ENCODE measurements around the gene CD40.
A peak's percentile ranks its signal among the peaks of the same experiment; 100 is the strongest.

CD40 gene

GRCh38 chr20:46148313-46149208 lies 30.4 kb downstream of the CD40 start:
- DNase-seq (ENCODE audit: low spot score): no peak

- no peak for DNase-seq (ENCODE audit: low spot score)
These were observed 32.8 kb downstream of the CD40 start for GRCh38 chr20:46150943-46151342.

- DNase-seq (ENCODE audit: low spot score): peak; percentile 22
These were observed 33.8 kb downstream of the CD40 start for GRCh38 chr20:46151936-46152335.

- DNase-seq (ENCODE audit: low spot score): no peak
These were observed 34.9 kb downstream of the CD40 start for GRCh38 chr20:46152824-46153586.

- no peak for DNase-seq (ENCODE audit: low spot score)
These were observed 36.2 kb downstream of the CD40 start for GRCh38 chr20:46154305-46154704.

GRCh38 chr20:46154796-46155195 lies 36.7 kb downstream of the CD40 start:
- no peak for DNase-seq (ENCODE audit: low spot score)

- DNase-seq (ENCODE audit: low spot score): no peak
These were observed 38.0 kb downstream of the CD40 start for GRCh38 chr20:46156065-46156464.

- no peak for DNase-seq (ENCODE audit: low spot score)
These were observed 39.0 kb downstream of the CD40 start for GRCh38 chr20:46157076-46157592.

- DNase-seq (ENCODE audit: low spot score): no peak
These were observed 39.5 kb downstream of the CD40 start for GRCh38 chr20:46157625-46158024.

GRCh38 chr20:46158476-46158987 lies 40.4 kb downstream of the CD40 start:
- no peak for DNase-seq (ENCODE audit: low spot score)

GRCh38 chr20:46159101-46159897 lies 41.2 kb downstream of the CD40 start:
- DNase-seq (ENCODE audit: low spot score): peak; percentile 11

- no peak for DNase-seq (ENCODE audit: low spot score)
These were observed 42.5 kb downstream of the CD40 start for GRCh38 chr20:46160661-46161060.

- DNase-seq (ENCODE audit: low spot score): no peak
These were observed 43.8 kb downstream of the CD40 start for GRCh38 chr20:46161921-46162320.

GRCh38 chr20:46164254-46164653 lies 46.1 kb downstream of the CD40 start:
- DNase-seq (ENCODE audit: low spot score): no peak

GRCh38 chr20:46167080-46167479 lies 49.0 kb downstream of the CD40 start:
- DNase-seq (ENCODE audit: low spot score): no peak

- no peak for DNase-seq (ENCODE audit: low spot score)
These were observed 50.3 kb downstream of the CD40 start for GRCh38 chr20:46168438-46168837.

- DNase-seq (ENCODE audit: low spot score): no peak
These were observed 51.4 kb downstream of the CD40 start for GRCh38 chr20:46169245-46170171.

- no peak for DNase-seq (ENCODE audit: low spot score)
These were observed 53.4 kb downstream of the CD40 start for GRCh38 chr20:46171476-46171875.

GRCh38 chr20:46171909-46172308 lies 53.8 kb downstream of the CD40 start:
- DNase-seq (ENCODE audit: low spot score): no peak

GRCh38 chr20:46172455-46172854 lies 54.3 kb downstream of the CD40 start:
- DNase-seq (ENCODE audit: low spot score): no peak

All from activated CD4-positive, alpha-beta T cell treated with anti-CD3 and anti-CD28 coated beads, Interleukin-2, Interleukin-4, amounts not matched to agents 100 ng/mL and 50 ng/mL, durations not matched to agents 16 hours and 8 hours (primary cell).